Central memory CD4-positive, alpha-beta T cell (primary cell): ENCODE data around the gene TENM3.

Source experiments
- DNase-seq: peaks from one replicate; pipeline ENCODE4 v3.0.0; 2022

TENM3 gene

DNA sequence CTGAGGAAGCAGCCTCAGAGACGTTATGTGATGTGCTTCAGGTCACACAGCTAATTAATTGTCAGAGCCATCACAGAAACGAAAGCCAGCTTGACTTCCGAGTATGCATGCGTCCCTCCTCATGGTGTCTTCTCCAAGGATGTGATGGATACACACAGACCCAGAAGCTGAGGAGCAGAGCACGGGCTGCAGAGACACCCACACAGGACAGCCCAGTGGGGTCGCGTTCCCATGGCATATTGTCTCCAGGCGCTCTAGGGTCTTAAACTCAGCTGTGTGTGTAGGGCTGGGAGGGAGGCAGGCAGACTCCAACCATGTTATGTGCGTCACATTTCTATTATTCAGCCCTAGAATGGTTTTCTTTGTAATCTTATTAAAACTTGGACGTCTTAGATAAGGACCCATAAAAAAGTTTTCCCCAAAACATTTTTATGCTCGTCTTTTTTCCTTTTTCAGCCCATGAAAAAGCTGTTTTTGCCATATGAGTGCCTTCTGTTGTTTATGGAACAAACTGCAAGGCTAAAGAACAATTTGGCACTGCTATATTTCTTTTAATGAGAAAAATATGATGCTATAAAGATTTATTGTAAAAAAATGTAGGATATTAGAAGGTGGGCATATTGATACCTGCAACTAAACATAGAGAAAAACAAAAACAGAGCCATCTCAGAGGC lies 48.5 kb downstream of the TENM3 start:
- no peak for DNase-seq

GRCh38 chr4:182292612-182293011 lies 49.4 kb downstream of the TENM3 start:
- no peak for DNase-seq

DNA sequence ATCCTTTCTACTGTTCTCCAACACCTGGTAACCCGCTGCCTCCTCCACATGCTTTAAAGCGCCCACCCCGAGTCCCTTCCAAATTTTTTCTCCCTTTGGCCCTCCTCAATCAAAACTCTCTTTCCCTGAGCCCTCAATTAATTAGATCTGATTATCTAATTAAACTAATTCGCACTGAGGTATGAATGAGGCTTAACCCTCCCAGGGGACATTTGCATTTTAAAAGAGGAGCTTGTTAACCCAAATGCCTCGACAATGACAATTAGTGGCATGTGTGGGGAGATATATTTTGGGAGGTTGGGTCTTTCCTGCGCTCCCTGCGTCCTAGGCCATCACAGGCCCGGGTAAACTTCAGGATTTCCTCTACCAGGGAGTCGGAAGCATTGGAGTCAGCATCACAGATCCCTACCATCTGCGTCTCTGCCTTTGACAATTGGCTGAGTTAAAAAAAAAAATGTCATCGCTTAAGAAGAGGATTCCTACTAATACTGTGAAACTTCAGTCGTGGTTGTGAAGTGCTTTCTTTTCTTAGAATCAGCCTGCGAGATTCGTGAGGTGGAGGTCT lies 50.6 kb downstream of the TENM3 start:
- DNase-seq, result no peak

DNA sequence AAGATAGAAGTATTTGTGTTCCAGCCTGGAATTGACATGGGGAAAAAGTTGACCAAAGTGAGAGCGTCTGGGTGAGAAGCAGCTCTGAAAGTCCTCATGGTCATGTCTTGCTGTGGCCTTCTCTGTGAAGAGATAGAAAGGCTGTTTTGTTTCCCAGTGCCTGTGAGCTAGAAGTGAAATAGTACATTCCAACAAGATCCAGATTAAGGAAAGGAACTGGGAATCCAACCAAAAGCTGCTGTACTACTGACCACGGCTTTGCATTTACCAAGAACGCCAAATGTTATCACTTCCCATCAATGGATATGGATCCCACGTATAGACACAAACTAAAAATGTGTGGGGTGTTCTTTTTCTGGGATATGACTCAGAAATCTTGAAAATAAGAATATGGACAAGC lies 51.2 kb downstream of the TENM3 start:
- no peak for DNase-seq

GRCh38 chr4:182297659-182298058 lies 54.5 kb downstream of the TENM3 start:
- no peak for DNase-seq

DNA sequence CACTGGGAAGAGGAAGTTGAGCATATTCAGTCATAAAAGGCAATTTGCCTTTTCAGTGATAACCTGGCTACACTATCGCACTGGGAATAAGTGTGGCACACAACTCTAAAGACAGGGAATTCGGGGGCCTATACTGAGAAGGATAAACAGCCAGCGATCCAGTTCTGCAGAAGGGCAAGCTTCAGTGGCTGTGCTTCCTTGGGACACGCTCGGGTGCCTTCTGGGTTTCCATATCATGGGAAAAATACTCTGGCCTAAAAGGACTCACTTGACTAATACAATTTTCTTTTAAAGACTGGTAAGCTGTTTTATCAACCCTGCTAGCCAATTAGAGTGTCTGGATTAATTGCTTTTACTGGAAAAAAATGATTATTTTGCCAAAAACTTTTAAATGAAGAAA lies 58.5 kb downstream of the TENM3 start:
- DNase-seq, result no peak

DNA sequence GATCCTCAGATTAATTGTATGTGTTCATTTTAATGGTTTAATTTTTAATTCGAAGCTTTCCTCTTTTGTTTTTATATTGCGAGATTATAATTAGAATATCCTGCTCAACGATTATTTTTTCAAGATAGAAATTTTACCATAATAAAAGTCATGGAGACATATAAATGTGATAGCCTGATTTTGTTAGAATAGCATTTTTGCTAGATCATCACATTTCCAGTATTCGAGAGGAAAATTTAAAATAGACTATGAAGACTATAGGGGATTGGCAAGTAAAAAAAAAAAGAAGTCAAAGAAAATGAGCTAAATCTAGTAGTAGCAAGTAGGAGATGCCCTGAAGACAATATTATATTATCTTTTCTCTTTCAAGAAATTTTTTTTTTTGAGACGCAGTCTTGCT lies 60.6 kb downstream of the TENM3 start:
- DNase-seq, result no peak

DNA sequence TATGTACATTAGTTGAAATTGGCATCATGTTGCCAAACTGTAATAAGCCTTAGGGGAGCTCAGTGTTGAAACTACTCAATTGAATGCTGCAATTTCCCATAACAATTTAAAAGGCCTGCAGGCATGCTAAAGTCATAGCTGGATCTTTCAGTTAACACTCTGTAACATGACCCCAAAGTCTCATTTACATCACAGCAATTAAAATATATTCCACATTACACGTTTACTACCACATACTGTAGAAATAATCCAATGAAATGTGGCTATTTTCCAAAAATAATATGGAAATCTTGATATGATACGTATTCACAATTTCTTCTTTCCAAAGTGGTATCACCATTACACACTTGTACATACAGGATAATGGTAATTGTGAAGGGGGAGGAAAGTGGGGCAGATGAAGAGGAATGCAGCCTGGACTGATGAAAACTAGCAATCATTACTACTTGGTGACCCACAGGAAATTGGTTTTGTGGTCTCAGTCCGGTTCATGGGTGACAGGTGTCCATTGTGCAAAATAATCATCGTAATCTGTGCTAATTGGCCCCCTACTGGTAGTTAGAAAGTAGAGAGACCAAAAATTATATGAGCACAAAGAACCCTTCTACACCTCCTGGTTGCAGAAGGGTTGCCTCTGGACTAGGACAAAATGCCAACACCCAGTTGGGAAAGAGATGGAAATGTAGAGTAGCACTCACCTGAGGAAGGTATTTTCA lies 63.7 kb downstream of the TENM3 start:
- DNase-seq, result no peak

- DNase-seq, result no peak
Observed at GRCh38 chr4:182307746-182308145, 64.5 kb downstream of the TENM3 start.

DNA sequence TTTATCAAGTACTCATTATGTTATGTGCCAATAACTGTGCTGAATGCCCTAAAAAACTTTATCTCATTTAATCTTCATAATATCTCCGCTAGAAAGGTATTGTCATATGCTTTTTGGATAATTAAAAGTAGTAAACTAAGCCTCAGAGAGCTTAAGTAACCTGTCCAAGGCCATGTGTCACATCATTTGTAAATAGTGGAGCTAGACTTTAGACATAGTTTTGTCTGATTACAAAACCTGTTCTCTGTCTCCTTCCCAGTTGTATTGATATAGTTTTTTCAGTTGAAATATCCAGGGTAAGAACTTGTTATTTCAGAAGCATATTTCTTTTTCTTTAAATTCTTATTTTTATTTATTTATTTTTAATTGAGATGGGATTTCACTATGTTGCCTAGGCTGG lies 66.7 kb downstream of the TENM3 start:
- DNase-seq, result no peak

- no peak for DNase-seq
Observed at GRCh38 chr4:182310316-182310715, 67.1 kb downstream of the TENM3 start.

GRCh38 chr4:182310962-182311361 lies 67.8 kb downstream of the TENM3 start:
- DNase-seq, result no peak

GRCh38 chr4:182314537-182314936 lies 71.3 kb downstream of the TENM3 start:
- DNase-seq, result no peak

DNA sequence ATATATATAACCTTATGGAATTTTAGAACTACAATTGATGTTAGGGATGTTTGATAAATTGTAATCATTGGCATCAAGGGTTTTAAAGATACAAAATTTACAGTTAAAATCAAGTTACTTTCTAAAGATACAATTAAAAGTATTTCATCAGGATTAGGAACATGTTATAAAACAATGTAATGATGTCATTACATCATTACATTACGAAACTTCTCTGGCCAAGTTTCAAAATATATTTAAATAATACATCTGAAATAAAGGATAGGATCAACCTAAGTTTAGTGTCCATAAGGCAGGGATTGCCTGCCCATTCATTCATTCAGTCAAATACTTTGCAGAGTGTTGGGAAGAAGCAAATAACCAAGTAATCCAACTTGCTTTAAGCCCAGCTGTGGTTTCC lies 75.1 kb downstream of the TENM3 start:
- DNase-seq, result no peak

GRCh38 chr4:182320092-182320491 lies 76.9 kb downstream of the TENM3 start:
- no peak for DNase-seq

- no peak for DNase-seq
Observed at GRCh38 chr4:182320580-182320979, 77.4 kb downstream of the TENM3 start.

- DNase-seq, result no peak
Observed at GRCh38 chr4:182324282-182324681, 81.1 kb downstream of the TENM3 start.

GRCh38 chr4:182325397-182325796 lies 82.2 kb downstream of the TENM3 start:
- no peak for DNase-seq

- DNase-seq, result no peak
Observed at GRCh38 chr4:182325848-182326255, 82.7 kb downstream of the TENM3 start.

DNA sequence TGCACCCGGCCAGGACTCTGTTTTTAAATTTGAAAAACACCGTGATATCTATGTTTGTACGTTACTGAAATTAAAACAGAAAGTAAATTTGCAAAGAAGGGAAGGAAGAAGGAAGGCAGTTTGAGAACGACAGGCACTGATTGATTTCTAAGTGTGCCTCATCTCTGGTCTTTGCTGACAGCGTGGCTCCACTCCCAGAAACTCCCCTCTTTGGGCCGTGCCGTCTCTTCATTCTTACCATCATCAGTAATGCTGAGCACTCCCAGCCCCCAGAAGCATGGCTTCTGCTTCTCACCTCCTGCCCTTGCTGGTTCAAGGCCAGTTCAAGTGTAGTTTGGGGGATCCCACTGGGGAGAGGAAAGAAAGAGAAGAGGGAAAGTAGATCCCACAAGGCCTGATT lies 85.3 kb downstream of the TENM3 start:
- no peak for DNase-seq

DNA sequence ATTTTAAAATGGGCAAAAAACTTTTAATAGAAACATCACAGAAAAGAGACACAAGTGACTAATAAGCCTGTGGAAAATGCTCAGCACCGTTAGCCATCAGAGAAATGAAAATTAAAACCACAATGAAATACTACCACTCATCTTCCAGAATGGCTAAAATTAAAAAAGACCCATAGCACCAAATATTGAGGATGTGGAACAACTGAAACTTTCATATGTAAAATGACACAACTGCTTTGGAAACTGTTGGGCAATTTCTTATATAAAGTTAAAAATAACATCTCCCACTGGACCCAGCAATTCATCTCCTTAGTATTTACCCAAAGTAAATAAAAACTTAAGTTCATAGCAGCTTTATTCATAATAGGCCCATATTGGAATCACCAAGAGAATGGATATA lies 94.2 kb downstream of the TENM3 start:
- DNase-seq, result no peak

DNA sequence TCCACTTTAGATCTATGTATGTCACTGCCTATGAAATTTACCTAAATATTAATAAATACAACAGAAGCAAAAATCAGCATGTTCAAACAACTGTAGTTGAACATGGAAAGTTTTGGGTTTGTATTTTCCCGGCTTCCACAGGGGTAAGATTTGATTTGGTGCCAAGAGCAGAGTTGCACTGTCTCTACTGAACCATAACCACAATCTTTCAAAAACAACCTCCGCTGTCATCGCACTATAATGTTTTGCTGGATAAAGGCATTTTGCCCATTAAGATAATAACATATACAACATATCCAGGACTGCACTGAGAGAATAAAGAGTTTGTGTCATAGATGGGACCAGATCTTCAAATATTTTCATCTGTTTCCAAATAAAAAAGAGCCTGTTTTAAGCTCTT lies 94.9 kb downstream of the TENM3 start:
- DNase-seq, result no peak

GRCh38 chr4:182338746-182339145 lies 95.5 kb downstream of the TENM3 start:
- no peak for DNase-seq

GRCh38 chr4:182339221-182339641 lies 96.0 kb downstream of the TENM3 start:
- DNase-seq, result no peak
